Endothelial cell of umbilical vein (primary cell): Measurements from ENCODE around the gene UPF1. TPM values are rescaled to one million over a fixed set of nuclear protein-coding genes. Genes with fewer than 3 reads are reported as not detected.

Experiments used
- BruUV-seq: library from RNA; stranded (reverse); fragments of 400-500 nt; replicated peaks from 2 replicates; lab custom pipeline; 2021; lab: Mats Ljungman, UMichigan
- CTCF ChIA-PET: fragments of 300-600, 350-600 bp; sonication (Branson Sonifier 250); formaldehyde crosslinking; loops from one replicate; lab custom pipeline; 2021; ENCODE audit warnings: antibody characterized with exemption, inconsistent platforms; lab: Charles Lee
- POLR2A ChIA-PET: fragments of 300-600, 350-600 bp; sonication (Branson Sonifier 250); formaldehyde crosslinking; loops from one replicate; lab custom pipeline; 2021; ENCODE audit warnings: antibody characterized with exemption, inconsistent platforms; lab: Charles Lee
- DNase-seq: peaks from one replicate; pipeline ENCODE4 v3.0.0-alpha.2; 2011; ENCODE audit warnings: low read depth, low spot score
- FAIRE-seq: peaks from 2 replicates; lab custom pipeline; 2011; peaks lifted over from hg19 to GRCh38; lab: Jason Lieb, UNC
- H2AFZ ChIP-seq: 2 replicates; pipeline ENCODE4 v1.6.0; 2012; ENCODE audit warnings: low read depth, low read length, control low read depth, inconsistent platforms
- H3K27ac ChIP-seq: 2 replicates; pipeline ENCODE4 v1.5.1; 2011; ENCODE audit warnings: low read depth, mild to moderate bottlenecking, control low read depth, low read length, moderate library complexity; ENCODE audit not compliant: insufficient read depth
- H3K27me3 ChIP-seq, 2 experiments: 2 replicates each; pipeline versions ENCODE4 v1.6.0 to v1.6.1; 2011; ENCODE audit warnings: low read length in 2 of 2, mixed read lengths in 1 of 2; ENCODE audit not compliant: control insufficient read depth in 2 of 2, insufficient read depth in 2 of 2
- H3K36me3 ChIP-seq, 2 experiments: 2 replicates in 1 of 2; 3 replicates in 1 of 2; pipeline ENCODE4 v1.5.1; 2011; ENCODE audit warnings: low read length in 2 of 2, mild to moderate bottlenecking in 1 of 2, moderate library complexity in 1 of 2; ENCODE audit not compliant: control insufficient read depth in 2 of 2, insufficient read depth in 2 of 2; ENCODE audit errors: extremely low read depth in 1 of 2
- H3K4me1 ChIP-seq: 3 replicates; pipeline ENCODE4 v1.5.1; 2011; ENCODE audit warnings: mild to moderate bottlenecking, low read length; ENCODE audit not compliant: control insufficient read depth, insufficient read depth; ENCODE audit errors: extremely low read depth
- H3K4me2 ChIP-seq: 2 replicates; pipeline ENCODE4 v1.6.1; 2011; ENCODE audit warnings: low read length, control low read depth, mixed read lengths; ENCODE audit not compliant: insufficient read depth
- H3K4me3 ChIP-seq, 3 experiments: fragments of 200-600 bp in 1 of 3; sonication (generic), shearing (Covaris generic) in 1 of 3; replicated peaks in 1 of 3; 2 replicates each; pipeline ENCODE4 v1.5.1; 2011 to 2016; ENCODE audit warnings: control low read depth in 3 of 3, low read length in 3 of 3, mild to moderate bottlenecking in 2 of 3, inconsistent platforms in 1 of 3, low read depth in 1 of 3, moderate library complexity in 1 of 3; ENCODE audit not compliant: insufficient read depth in 1 of 3
- H3K79me2 ChIP-seq: 2 replicates; pipeline ENCODE4 v1.6.0; 2012; ENCODE audit warnings: low read length, inconsistent platforms; ENCODE audit not compliant: control insufficient read depth, insufficient read depth
- H3K9ac ChIP-seq: replicated peaks from 2 replicates; pipeline ENCODE3; 2011; ENCODE audit warnings: low read length, control low read depth; ENCODE audit not compliant: insufficient read depth; ENCODE audit errors: extremely low read depth
- H3K9me1 ChIP-seq: replicated peaks from 3 replicates; pipeline ENCODE4 v1.6.0; 2011; ENCODE audit warnings: mild to moderate bottlenecking, low read length; ENCODE audit not compliant: control insufficient read depth, insufficient read depth; ENCODE audit errors: extremely low read depth
- H3K9me3 ChIP-seq: replicated peaks from 2 replicates; pipeline ENCODE4 v1.5.1; 2012; ENCODE audit warnings: low read length, inconsistent platforms; ENCODE audit not compliant: control insufficient read depth, insufficient read depth
- H4K20me1 ChIP-seq: replicated peaks from 2 replicates; pipeline ENCODE3; 2011; ENCODE audit warnings: mild to moderate bottlenecking, low read length; ENCODE audit not compliant: control insufficient read depth, insufficient read depth; ENCODE audit errors: extremely low read depth
- CTCF ChIP-seq, 2 donors: IDR thresholded peaks; 1 replicate in 1 of 2; 2 replicates in 1 of 2; pipeline ENCODE4 v1.5.1; 2011; ENCODE audit warnings: low read length in 2 of 2, mild to moderate bottlenecking in 2 of 2, moderate library complexity in 2 of 2, control low read depth in 1 of 2, inconsistent platforms in 1 of 2, low read depth in 1 of 2; ENCODE audit not compliant: insufficient read depth in 1 of 2; ENCODE audit errors: extremely low read depth in 1 of 2
- EZH2 ChIP-seq: IDR thresholded peaks from 2 replicates; pipeline ENCODE4 v1.6.1; 2012; ENCODE audit warnings: borderline replicate concordance, low read depth, mild to moderate bottlenecking, moderate library complexity, low read length, inconsistent platforms; ENCODE audit not compliant: severe bottlenecking
- GATA2 ChIP-seq: IDR thresholded peaks from 2 replicates; pipeline ENCODE4 v1.7.0; 2011; ENCODE audit warnings: low read depth, mild to moderate bottlenecking, moderate library complexity, mixed read lengths, low read length; ENCODE audit not compliant: insufficient read length, insufficient read depth
- JUN ChIP-seq: IDR thresholded peaks from 2 replicates; pipeline ENCODE4 v1.6.1; 2011; ENCODE audit warnings: borderline replicate concordance, low read depth; ENCODE audit not compliant: insufficient read length, insufficient read depth
- MAX ChIP-seq: IDR thresholded peaks from 2 replicates; pipeline ENCODE4 v1.6.1; 2011; ENCODE audit not compliant: insufficient read depth, insufficient read length
- POLR2A ChIP-seq: IDR thresholded peaks from 2 replicates; pipeline ENCODE4 v1.6.1; 2012; ENCODE audit warnings: low read depth, mild to moderate bottlenecking, control low read depth, low read length
- POLR2AphosphoS5 ChIP-seq: IDR thresholded peaks from 2 replicates; pipeline ENCODE4 v1.6.1; 2012; ENCODE audit warnings: low read depth, mild to moderate bottlenecking, control low read depth, low read length, moderate library complexity; ENCODE audit not compliant: insufficient read depth
- dilution Hi-C: fragments of 300-500 bp; cut with MboI; formaldehyde crosslinking; loops from one replicate; pipeline ENCODE4 v1.15.0; 2019; ENCODE audit warnings: low sequenced_read_pairs; ENCODE audit not compliant: extremely low pct_ligation_motif_present
- intact Hi-C: fragments of 100-400 bp; cut with micrococcal nuclease; formaldehyde crosslinking; loops from one replicate; pipeline ENCODE4 v1.10.0; 2022
- polyA plus RNA-seq, 4 experiments: library from polyadenylated mRNA; depleted of rRNA in 3 of 4; stranded (reverse) in 3 of 4; unstranded in 1 of 4; fragments of >200 nt; gene quantifications; 2 replicates each; pipeline versions ENCODE4 v1.2.1 to v1.2.3, GENCODE V29; 2011 to 2012; ENCODE audit warnings: missing spikeins in 1 of 4
- total RNA-seq: library from RNA; stranded (reverse); gene quantifications from 2 replicates; pipeline ENCODE4 v1.2.3, GENCODE V29; 2021

The UPF1 gene
- total and polyA plus RNA-seq, 2 donors (not counting 3 experiments of a cell fraction or from before 2014, with no cell fraction given): 65.9 to 68.2 TPM

GRCh38 chr19:18869023-18869618 lies 37.4 kb downstream of the UPF1 start:
- H3K27me3 ChIP-seq: peaks cover 5 to 11% of the 10 kb centered on the region in 2 experiments
- H2AFZ ChIP-seq: no peak overlapping the region
- H3K4me3 ChIP-seq: no peak overlapping the region
- FAIRE-seq (no peak), DNase-seq (no peak)
- TF ChIP-seq POLR2A (no peak), CTCF (IDR thresholded peaks at IDR 0.05; ENCODE audit: extremely low read depth in 1 of 2, insufficient read depth in 1 of 2, low read depth in 1 of 2, low read length in 2 of 2) (no peak), POLR2AphosphoS5 (no peak), GATA2 (no peak), JUN (no peak), MAX (no peak), EZH2 (peak; percentile 87)
- H4K20me1 ChIP-seq: no peaks in the 10 kb centered on the region
- no peaks in the 10 kb centered on the region for H3K9me1 ChIP-seq
- H3K4me1 ChIP-seq: no peaks in the 10 kb centered on the region
- no peak overlapping the region for H3K9ac ChIP-seq
- H3K36me3 ChIP-seq: peaks cover 12 to 19% of the 10 kb centered on the region in 2 experiments
- POLR2A ChIA-PET: no interaction called here
- H3K9me3 ChIP-seq: no peaks in the 10 kb centered on the region
- H3K79me2 ChIP-seq: no peaks in the 10 kb centered on the region
- BruUV-seq: no TSS peak
- intact Hi-C loops (loop anchor here (5.0 to 10.0 kb wide), 2 partner anchors 46 to 118 kb away; partner anchors contain the start of genes COPE and DDX49), dilution Hi-C loops (no loop called here)
- H3K4me2 ChIP-seq: no peak overlapping the region
- no peak overlapping the region for H3K27ac ChIP-seq
- CTCF ChIA-PET: interaction anchor here (1.1 to 1.4 kb wide), 2 partner anchors 118 to 275 kb away, joined by 3 to 4 read pairs; no protein-coding TSS in a partner anchor
